Testis (tissue), 2 donors: ENCODE results near the gene ABCG1.

Source experiments
- POLR2A ChIP-seq: fragments of 450-650 bp; IDR thresholded peaks from one replicate; pipeline ENCODE4 v1.6.1; 2017; ENCODE audit warnings: antibody characterized with exemption, mild to moderate bottlenecking, moderate library complexity
- TF ChIP-seq, protein P1 (sequence below), 3 experiments: fragments of 450-650 bp in 2 of 3; fragments of 200-600 bp in 1 of 3; sonication (generic) in 1 of 3; IDR thresholded peaks; one replicate each; pipeline ENCODE4 v1.5.1; 2016 to 2019; ENCODE audit warnings: antibody characterized with exemption in 3 of 3, mild to moderate bottlenecking in 2 of 3, moderate library complexity in 1 of 3

DNA sequence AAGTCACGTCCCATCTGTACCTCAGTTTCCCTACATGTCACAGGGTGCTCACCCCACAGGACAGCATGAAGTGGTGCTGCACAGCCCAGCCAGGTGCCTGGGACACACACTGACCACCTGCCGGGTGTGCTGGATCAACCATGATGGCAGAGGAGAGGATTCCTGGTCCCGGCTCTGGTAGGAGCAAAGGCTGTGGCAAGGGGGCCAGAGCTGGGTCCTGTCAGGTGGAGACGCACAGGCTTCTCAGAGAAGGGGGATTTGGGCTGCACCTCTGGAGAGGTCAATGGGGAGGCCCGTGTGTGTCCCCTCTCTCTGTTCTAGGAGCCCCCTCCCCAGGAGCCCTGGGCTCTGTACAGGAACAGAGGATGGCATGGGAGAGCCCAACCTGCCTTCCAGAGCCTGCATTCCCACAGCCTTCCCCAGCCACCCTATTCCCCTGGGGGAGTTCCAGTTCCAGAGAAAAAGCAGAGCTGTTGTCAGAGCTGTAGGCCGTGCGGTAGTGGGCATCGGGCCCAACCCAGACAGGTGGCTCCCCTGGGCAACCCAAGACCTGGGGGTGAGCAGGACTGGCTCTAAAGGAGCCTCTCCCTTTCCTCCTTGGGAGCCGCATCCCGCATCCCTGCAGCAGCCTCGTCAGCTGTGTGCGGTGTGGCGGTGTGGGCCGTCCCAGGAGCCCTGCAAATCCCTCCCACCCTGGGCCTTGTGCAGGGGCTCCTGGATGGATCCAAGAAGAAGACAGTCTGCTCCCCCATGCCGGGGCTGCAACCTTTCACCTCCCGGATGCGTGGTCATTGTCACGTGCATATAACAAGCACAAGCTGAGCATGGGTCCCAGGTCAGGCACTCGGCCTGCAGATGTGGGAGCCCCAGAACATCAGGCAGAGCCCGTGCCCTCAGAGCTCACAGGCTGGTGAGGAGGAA, 99.1 kb downstream of the ABCG1 start:
- TF ChIP-seq, protein P1, sequence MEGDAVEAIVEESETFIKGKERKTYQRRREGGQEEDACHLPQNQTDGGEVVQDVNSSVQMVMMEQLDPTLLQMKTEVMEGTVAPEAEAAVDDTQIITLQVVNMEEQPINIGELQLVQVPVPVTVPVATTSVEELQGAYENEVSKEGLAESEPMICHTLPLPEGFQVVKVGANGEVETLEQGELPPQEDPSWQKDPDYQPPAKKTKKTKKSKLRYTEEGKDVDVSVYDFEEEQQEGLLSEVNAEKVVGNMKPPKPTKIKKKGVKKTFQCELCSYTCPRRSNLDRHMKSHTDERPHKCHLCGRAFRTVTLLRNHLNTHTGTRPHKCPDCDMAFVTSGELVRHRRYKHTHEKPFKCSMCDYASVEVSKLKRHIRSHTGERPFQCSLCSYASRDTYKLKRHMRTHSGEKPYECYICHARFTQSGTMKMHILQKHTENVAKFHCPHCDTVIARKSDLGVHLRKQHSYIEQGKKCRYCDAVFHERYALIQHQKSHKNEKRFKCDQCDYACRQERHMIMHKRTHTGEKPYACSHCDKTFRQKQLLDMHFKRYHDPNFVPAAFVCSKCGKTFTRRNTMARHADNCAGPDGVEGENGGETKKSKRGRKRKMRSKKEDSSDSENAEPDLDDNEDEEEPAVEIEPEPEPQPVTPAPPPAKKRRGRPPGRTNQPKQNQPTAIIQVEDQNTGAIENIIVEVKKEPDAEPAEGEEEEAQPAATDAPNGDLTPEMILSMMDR (IDR thresholded peaks at IDR 0.05): no peak
- no peak for TF ChIP-seq POLR2A
